ENCODE measurements around the gene RDH13.
"Not testable (repeated sequence)": the region's sequence is repeated elsewhere in the genome, so short reads cannot be mapped to it uniquely, and the experiment has no call there.

Gene RDH13, protein sequence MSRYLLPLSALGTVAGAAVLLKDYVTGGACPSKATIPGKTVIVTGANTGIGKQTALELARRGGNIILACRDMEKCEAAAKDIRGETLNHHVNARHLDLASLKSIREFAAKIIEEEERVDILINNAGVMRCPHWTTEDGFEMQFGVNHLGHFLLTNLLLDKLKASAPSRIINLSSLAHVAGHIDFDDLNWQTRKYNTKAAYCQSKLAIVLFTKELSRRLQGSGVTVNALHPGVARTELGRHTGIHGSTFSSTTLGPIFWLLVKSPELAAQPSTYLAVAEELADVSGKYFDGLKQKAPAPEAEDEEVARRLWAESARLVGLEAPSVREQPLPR

DNA sequence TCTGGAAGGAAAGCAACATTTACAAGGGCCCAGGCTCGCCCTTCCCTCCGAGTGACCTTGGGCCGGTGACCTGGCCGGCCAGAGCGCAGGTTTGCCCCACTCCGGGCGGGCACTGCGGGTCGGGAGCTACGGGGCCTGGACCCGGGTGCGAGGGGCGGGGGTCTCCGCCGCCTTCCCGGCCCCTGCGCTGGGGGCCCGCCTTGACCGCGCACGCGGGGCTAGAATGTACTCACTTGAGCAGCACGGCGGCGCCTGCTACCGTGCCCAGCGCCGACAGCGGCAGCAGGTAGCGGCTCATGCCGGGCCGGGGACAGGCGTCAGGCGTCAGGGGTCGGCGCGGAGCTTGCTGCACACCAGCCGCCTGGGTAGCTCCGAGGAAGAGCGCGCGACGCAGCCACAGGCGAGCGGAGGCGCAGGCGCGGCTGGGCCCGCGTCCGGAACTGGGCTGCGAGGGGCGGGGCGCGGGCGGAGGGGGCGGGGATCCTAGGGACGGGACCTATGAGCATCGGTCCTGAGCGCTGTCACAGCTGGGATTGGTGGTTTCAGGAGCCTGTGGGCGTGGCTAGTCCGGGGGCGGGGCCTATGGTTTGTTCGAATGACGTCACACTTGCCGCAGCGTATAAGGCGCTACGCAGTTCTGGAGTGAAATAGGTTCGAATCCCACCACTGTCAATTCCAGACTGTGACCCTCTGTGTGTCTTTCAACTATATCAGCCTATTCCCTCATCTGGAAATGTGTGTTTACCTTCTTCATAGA is at the start of gene RDH13:
Gene RDH13 (minus strand): TSS at position 414 of the 757 bp plus-strand sequence. CDS start 116 bp downstream, at position 298.
- DNase-seq, result peak; percentile 98

DNA sequence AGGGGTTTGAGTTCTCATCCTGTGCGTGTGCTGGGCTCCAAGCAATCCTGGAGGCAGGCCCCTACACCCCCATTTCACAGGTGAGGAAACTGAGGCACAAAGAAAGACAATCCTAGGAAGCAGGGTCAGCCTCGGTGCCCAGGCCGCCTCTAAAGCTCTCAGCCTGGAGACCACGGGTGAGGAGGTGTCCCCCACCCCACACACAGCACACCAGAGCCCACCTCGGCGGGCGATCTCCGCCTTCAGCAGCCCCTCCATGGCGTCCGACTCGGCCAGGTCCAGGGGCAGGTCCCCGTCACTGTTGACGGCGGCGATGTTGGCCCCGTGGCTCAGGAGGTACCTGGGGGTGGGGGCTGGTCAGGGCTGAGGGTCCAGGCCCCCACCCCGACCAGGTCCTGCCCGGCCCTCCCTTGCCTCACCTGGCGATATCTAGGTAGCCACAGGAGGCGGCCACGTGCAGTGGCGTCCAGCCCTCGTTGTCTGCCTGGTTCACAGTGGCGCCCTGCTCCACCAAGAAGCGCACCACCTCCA is 49.4 kb upstream of the RDH13 start:
- DNase-seq, result no peak

DNA sequence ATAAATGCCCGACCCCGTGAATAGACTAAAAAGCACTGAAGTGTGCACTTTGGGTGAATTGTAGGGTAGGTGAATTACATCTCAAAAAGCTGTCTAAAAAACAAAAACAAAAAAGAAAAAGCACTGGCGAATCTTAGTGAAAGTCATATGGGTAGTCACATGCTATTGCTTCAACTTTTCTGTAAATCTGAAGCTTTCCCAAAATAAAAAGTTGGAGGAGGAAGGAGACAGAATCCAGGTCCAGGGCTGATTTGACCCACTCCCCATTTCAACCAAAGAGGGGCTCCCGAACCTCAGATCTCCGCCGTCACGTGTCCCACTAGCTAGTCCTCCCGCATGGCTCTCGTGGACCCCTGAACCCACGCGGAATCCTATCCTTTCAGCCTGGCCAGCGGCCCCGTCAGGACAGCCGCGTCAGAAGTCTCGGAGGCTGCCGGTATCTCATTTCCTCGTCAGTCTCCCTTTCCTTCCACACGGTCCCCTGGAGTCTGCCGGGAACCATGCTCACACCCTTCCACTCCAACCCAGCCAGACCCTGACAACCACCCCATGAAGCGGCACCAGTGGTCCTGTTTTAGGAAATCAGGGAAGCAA is 48.4 kb upstream of the RDH13 start:
- DNase-seq, result no peak

DNA sequence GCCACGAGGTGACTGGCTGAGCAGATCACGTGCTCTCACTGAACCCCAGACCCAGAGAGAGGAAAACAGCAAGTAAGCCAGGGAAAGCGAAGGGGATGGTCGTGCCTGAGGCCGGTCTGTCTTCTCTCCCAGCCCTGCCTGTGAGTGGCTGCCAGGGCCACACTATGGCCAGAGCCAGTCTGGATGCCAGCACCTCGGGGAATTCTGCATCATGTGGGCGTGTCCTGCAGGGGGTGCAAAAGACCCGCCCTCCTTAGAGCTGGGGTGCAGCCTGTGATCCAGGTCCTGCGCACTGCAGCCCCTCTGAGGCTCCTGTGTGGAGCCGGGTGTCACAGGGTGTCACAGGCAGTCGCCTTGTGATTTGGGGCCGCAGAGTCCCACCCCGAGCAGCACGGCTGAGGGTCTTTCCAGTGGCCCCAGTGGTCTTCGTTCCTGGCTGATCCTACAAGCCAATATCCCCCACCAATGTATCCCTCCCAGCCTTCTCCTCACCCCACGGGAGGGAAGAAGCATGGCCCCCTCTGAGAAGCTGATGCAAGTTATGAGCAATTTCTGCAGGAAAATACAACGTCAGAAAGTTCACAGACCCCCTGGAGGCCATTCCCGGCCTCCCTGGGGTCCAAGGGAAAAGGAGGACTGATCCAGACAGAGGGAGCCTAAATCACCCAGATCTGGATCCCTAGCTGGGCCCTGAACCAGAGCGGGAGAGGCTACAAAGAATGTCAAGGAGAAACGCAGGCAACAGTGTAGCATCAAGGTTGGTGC is 46.8 kb upstream of the RDH13 start:
- no peak for DNase-seq

DNA sequence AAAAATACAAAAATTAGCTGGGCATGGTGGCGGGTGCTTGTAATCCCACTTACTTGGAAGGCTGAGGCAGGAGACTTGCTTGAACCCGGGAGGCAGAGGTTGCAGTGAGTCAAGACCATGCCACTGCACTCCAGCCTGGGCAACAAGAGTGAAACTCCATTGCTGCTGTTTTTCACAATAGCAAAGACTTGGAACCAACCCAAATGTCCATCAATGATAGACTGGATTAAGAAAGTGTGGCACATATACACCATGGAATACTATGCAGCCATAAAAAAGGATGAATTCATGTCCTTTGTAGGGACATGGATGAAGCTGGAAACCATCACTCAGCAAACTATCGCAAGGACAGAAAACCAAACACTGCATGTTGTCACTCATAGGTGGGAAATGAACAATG is 44.3 kb upstream of the RDH13 start:
- not testable (repeated sequence) for DNase-seq

DNA sequence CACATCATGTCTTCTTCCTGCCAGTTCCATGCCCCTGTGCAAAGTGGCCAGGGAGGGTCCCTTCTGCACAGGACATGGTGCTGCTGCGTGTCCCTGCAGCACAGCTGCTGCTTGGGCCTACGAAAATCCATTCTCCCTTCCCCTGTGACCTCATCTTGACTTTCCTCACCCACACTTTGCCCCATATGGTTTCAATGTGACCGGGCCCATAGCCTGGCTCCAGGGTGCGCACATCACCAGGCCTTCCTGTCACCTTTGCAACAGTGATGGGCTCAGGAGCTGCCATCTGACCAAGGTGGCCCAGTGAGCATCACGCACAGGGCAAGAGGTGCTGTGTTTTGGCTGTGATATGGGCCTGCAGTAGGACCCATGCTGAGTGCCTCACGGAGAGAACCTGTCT is 43.6 kb upstream of the RDH13 start:
- no peak for DNase-seq

DNA sequence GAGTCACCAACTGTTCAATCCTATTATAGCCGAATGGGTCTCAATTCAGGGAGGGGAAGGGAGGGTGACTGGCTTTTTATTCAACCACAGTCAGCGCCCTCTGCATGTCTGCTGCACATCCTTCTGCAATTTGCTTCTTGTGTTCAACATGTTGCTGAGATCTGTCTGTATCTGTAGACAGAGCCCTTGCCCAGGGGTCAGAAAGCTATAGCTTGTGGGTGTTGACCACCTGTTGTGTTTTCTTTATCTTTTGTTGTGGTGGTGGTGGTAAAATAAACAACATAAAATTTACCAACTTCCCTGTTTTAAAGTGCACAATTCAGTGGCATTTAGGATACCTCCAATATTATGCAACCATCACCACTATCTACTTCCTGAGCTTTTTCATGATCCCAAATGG is 42.3 kb upstream of the RDH13 start:
- no peak for DNase-seq

DNA sequence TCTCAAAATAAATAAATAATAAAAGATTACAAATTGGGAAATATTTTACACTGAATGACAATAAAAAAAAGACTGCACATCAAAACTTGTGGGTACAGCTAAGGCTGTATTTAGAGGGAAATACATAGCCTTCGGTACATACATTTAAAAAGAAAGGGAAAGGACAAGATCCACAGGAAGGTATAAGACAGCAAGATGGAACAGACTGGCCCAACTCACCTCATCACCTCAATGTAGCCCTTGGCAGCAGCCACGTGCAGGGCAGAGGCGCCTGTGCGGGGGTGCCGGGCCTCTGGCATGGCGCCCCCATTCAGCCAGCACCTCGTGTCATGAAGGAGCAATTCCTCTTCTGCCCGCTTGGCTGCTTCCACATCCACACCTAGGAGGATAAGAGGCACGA is 40.2 kb upstream of the RDH13 start:
- DNase-seq, result no peak

DNA sequence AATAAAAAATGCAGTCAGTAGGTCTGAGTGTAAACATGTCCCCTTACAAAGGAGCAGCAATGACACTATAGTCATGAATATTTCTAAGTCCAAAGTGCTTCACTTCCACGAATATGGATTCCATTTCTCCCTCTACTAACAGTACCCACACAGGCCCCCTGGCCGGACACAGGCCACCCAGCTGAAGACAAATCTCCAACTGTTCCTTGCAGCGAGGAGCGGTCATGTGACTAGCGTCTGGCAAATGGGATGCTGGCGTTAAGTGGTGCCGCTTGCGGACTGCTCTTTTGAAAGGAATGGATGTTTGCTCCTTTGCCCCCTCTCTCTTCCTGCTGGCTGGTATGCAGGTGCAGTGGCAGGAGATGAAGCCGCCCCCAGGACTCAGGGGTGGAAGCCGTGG is 38.3 kb upstream of the RDH13 start:
- no peak for DNase-seq

DNA sequence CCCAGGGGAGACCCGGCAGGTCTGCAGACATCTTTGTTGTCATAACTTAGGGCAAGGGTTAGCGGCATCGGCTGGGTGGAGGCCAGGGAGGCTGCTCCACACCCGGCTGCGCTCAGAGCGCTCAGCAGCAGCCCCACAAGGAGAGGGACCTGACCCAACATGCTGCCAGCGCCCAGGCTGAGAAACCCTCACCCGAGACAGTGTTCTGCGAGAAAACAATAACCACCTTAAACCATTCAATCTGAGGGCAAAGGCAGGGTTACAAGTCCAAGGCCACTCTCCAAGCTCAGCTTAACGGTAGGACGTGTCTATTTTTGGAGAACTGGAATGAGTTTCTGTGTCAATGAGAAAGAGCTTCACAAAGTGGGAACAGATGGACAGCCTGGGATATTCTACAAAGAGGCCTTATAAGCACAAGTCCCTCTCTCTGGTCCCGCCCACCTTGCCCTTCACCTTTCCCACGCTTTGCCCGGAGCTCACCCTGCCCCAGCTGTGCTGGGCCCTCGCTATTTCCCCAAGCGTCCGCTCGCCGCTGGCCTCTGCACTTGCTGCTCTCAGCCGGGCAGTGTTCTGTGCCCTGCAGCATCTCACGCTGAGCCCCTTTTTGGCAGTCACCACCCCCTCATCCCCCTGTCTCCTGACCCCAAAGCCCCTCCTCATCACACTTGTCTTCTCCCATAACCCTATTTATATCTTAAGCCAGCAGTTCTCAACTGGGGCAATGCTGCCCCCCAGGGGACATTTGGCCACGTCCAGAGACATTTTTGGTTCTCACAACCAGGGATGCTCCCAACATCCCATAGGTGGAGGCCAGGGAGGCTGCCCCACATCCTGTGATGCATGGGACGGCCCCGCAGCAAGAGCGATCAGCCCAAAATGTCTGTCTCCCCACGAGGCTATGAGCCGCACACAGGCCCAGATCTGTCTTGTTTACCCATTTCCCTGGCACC is 36.9 kb upstream of the RDH13 start:
- no peak for DNase-seq

DNA sequence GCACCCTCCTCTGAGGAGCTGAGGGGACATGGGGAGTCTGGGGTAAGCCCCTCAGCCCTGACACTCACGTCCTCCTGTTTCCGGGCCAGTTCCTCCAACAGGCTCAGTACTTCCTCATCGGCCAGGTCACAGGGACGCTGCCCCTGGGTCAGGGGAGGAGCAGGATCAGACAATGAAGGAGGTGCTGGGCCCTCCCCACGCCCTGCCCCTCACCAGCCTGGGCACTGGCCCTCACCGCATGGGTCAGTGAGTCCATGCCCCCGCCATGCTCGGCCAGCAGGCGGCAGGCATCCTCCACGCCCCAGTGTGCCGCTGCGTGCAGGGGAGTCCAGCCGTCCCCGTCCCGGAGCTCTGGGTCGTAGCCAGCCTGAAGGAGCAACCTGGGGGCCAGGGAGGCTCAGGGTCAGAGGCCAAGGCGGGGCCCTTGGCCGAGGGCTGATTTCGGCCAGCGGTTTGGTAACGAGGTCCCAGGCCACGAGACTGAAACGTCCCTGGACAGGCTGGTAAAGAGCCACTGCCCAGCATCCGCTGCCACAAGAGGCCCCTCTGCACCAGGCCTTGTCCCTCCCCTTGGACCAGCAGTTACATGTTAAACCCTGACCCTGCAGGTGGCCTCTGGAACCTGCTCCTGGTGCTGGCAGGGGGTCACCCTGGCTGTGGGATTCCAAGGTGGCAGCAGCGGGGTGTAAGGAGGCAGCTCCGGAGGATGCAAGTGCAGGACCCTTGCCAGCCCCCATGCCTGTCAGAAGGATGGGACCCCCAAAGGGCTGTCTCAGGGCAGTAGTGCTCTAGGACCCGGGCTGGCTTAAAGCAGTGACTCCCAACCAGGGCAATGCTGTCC is 36.0 kb upstream of the RDH13 start:
- no peak for DNase-seq

DNA sequence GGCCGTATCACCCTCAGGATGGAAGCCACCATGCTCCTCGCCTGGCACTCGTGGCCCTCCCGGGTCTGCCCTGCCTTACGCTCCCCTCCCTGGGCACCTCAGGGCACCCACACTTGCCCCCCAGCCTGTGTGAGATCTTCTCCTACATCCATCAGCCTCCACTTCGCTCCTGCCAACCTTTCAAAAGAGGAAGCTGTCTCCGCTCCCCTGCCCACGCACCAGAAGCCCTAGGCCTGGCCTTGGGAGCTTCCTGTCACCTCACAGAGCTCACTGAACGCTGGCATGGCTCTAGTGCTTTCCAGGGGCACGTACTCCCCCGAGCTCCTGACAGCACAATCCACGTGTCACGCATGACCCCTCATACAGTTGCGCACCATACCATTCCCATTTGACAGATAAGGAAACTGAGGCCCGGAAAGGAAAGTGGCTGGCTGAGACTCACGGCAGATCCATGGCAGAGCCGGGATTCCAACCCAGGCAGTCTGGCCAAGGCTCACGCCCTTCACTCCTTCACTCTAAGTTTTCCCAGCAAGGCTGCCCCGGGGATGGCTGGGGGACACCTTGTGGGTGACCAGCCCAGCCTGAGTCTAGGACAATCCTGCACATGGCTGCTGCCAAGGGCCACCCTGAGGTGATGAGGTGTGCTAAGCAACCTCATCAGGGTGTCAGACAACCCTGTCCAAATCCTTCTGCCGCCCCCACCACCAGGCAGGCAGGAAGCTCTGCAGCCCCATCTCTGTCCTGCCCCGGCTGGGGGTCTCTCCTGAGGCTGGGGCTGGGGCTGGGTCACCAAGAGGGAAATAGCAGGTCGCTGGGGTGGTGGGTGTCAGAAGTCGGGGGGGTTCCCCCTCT is 35.1 kb upstream of the RDH13 start:
- no peak for DNase-seq

DNA sequence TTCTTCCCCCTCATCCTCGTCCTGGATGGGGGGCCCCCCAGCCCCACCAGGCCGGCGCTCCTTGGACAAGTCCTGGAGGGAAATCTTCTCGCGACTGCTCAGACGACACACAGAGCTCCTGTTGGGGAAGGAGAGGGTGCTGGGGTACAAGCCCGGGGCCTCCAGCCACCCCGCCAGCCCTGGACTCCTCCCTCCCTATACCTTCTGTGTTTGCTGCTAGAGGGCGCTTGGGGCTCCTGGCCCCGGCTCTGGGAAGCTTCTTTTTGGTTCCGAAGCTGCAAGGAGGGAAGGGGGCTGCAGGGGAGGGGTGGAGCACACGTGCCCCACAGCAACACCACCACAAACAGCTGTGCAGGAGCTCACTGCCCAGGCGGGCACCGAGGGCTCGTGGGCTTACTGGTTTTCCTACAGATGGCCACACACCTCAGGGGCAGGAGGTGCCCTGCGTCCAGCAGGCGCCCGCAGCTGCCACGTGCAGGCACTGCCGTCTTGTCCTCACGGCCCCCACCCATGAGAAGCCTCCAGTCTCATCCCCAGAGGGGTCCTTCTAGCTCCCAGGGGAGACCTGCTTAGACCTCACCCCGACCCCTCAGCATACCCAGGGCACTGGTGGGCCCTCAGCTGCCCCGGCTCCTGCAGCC is 33.2 kb upstream of the RDH13 start:
- no peak for DNase-seq

DNA sequence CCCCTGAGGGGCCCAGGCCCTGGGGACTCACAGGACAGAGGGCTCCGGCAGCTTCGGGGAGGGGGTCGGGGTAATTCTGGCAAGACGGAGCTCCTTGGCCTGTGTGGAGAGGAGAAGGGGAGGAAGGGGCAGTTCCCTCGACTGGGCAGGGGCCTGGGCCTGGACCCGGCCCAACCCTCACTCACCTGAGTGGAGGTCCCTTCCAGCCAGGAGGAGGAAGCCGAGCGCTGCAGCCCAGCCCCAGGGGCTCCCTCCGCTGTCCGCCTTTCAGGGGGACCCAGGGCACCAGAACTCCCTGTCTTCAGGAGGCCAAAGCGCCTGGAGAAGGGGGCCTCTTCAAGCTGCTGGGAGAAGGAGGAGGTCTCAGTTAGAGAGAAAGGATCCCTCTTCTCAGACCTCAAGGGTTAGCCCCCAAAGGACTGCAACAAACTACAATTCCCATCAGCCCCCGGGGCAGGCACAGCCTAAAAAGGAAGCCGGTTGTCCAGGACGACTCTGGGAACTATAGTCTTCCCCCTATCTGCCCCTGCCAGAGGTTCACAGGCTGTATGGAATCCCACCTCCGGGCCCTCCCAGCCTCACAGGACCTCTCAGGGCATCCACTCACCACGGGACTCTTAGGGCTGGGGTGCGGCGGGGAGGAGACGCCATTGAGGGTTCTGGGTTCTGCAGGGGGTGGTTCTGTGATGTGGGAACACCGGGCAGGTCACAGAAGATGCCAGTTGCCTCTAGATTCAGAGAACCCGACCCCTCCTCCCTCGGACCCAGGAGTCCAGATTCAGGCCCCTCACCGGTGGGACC is 32.5 kb upstream of the RDH13 start:
- DNase-seq, result no peak

DNA sequence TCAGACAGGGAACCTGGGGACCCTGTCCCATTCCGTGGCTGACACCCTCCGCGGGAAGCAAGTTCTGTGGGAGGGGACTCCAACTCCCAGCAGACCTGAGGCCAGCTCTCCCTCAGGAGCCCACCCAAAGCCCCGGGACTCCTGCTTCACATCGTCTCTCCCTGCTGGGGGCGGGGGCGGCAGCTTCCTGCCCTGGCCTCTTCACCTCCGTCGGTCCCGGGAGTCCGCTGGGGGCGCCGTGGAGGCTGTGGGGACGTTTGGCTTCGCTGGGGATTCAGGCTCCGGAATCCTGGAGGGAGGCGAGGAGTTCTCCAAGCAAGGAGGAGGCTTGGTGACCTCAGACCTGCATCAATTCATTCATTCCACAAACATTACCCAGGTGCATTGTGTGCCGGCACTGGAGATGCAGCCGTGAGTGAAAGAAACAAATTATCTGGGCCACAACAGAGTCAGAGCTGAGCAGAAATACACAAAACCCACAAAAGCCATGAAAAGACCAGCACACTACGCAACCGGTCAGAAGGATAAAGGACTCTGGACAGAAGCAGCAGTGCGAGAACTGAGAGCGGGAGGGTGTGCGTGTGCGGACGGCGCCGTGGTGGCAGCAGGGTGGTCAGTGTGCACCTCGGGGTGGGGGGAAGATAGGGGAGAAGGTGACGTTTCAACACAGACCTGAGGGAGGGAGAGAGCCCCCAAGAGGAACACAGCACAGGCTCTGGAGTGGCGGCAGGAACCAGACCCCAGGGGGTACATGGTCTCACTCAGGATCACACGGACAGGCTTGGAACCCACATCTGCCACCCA is 31.7 kb upstream of the RDH13 start:
- DNase-seq, result no peak

DNA sequence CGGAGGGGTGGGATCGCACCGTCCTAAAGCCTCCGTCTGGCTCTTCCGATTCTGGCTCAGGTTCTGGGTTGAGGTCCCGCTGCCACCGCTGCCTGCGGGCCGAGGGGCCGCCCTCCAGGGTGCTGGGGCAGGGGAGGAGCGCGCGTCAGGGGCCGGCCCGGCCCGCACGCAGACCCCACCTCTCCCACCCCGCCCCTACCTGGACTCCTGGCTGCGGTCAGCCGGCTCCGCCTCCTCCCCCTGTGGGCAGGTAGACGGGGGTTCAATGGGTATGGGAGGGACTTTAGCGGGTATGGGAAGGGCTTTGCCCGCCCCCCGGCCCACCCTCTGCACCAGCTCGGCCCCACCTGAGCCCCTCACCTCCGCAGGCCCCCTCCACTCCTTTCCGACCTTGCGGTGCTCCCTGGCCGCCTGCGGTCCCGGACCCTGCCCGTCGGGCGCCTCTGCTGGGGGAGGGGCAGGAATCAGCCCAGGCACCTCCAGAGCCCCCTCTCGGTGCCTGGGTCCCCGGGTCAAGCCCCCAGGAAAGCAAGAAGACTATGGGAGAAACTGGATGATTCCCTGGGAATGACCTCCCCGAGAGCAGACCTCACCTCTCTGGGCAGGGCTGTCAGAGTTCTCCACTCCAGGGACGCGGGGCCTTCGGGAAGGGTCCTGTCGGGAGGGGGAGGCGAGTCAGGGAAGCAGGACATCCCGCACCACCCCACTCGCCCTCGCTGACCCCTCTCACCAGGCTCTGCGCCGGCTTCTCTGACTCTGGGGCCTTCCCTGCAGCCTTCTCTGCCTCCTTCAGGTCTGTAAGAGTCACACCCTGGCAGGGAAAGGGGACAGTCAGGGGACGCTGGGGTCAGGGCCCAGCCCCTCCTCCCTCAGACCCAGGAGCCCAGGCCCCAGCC is 29.7 kb upstream of the RDH13 start:
- DNase-seq, result no peak

DNA sequence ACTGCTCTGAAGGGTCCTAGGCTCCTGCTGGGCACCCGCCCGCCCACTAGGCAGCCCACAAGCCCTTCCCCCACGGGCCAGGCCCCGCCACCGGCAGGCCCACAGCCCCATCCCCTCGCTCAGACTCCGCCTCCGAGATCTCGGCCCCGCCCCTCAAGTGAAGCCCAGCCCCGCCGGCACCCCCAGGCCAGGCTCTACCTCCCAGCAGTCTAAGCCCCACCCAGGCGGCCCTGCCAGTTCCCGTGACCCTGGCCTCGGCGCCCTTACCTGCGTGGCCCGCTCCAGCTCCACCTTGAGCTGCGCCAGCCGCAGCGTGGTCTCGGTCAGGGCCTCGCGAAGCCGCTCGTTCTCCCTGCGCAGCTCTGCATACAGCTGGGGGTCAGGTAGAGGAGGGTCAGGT is 29.0 kb upstream of the RDH13 start:
- no peak for DNase-seq

All from activated CD4-positive, alpha-beta T cell treated with anti-CD3 and anti-CD28 coated beads, Interleukin-2, Interleukin-6, amounts not matched to agents 100 ng/mL and 50 ng/mL, durations not matched to agents 16 hours and 8 hours (primary cell).